HUDEP-2 (cell line): ENCODE data around the gene GGTA1.

Source experiments
- DNase-seq, 76 experiments: peaks; one replicate each; lab custom pipeline; 2025; ENCODE audit not compliant: unreplicated experiment in 76 of 76; lab: John Stamatoyannopoulos, UW

GGTA1 gene

DNA sequence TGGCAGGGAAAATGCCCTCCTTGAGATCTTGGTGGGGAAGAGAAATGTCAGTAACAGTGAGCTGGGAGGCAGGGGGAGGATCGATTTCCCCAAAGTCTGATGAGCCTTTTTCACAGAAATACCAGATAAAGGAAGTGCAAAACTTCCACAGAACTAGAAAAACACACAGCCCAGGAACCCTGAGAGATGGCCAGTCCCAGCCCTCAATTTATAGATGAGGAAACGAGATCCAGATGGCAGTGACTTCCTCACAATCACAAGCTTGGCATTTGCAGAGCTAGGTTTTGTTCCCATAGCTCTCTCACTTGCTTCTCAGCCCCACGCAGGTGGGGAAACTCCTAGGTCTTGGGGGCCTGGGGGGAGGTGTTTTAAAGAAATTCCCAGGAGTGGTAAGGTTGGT lies 3.8 kb upstream of the GGTA1 start:
- no peak for DNase-seq

DNA sequence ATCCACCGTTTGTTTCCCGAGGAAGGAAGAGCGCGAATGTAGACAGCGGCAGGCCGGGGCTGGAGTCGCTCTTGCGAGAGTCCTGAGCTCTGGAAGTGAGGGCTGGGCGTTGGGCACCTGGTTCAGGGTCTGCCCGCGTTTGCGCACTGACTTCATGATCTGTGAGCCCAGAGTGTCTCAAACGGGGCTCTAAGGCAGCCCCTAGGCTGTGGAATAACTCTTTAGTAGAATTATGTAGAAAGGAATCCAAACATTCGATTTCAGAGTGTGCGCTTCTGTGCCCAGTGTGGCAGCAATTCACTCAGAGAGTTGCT lies 478 bp upstream of the GGTA1 start:
- no peak for DNase-seq

DNA sequence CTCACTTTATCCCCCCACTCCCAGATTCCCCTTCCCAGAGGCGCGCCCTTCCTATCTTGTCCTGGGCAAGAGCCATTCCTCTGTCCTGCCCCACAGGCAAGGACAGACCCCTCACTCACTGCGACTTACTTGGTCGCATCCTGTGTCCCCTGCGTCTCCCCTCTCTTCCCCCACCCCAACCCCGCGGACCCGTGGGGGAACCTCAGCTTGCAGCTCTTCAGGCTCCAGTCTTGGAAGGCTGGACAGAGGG lies 542 bp downstream of the GGTA1 start:
- no peak for DNase-seq

DNA sequence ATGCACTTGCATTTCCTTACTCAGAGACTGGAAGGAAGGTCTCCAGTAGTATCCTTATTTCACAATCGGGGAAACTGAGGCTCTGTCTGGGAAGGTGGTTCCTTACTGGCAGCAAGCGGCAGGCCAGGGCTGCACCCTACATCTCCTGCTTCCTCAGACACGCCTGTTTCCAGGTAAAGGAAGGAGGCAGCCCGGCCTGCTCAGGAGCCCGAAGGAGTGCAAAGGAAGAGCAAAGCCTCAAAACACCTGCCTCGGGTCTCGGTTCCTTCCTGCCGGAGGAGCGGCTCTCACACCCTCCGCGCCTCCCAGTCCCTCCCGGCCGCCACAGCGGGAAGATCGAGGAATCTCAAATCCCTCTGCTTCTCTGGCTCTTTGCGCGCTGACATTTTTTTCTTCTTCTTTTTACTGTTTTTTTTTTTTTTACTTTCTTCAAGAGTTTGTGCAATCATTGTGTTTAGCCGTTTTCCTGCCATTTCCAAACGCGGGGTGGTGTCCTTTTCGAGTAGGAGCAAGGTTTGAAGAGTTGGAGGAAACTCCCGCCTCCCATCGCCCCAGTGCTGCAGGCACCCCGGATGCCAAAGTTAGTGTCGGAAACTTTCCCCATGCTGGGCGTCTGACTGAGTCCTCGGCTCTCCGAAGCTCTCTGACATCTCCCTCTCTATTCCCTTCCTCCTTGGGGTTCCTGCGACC lies 1.0 kb downstream of the GGTA1 start:
- peak in 1 of 76 experiments; percentile 8 for DNase-seq

DNA sequence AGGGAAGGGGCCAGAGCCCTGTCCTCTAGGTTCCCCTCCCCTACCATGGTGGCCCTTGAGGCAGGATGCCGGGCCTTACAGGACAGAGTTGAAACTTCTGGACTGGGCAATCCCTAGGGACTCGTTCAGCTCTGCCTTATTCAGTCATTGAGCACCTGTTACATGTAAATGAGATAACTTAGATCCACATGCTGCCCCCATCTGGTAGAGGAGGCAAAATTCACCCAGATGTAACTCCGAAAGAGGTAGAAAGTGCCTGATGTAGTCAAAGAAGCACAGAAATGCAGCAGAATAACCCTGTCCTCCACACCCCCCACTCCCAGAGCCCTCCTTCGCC lies 1.5 kb downstream of the GGTA1 start:
- DNase-seq: peak in 60 of 76 experiments; percentile 3 to 74 (median 28)

DNA sequence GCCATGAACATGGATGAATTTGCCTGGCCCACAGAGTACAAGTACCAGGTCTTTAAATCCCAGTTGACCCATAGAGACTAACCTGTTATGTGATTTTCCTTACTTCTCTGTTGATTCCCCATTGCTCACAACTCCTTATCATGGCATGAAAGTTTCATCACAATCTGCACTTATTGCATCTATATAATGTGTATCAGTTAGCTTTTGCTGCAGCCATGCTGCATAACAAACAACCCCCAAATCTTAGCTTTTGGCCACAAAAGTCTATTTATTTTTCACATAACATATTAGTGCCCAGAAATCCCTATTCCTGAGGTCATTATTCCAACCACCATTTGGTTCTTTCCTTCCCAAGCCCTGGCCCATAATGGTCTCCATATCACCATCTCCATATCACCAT lies 3.7 kb downstream of the GGTA1 start:
- no peak for DNase-seq

DNA sequence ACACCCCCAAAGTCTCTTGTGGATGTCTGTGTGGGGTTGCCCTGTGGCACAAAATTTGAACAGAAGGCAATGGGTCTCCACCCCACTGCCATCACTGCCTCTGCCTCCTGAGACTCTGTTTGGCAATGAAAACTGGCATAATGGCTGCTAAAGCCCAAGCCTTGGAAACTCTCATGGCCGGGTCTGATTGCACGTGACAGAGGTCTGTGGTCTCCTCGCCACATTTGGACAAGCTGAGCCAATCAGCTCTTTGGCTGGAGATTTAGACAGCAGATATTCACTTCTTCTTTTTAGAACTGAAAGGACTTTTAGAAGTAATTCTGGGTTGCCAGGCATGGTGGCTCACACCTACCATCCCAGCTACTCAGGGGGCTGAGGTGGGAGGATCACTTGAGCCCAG lies 5.5 kb downstream of the GGTA1 start:
- no peak for DNase-seq

DNA sequence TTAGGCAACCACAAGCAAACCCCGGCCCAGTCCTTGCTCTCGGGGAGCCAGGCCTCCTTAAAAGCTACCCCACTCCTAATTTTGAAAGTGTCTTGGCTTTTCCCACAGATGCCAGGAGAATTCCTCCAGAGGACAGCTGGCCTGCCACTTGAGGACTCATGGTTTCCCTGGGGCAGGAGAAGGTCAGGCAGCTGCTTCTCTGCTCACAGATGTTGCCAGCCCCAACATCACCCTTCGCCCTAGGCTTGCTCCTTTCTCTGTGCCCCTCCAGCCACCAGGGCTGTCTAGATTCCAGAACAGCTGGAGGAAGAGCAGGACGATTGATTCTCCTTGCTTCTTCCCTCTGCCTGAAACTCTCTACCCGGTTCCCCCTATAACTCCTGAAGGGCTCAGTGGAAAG lies 8.5 kb downstream of the GGTA1 start:
- no peak for DNase-seq

DNA sequence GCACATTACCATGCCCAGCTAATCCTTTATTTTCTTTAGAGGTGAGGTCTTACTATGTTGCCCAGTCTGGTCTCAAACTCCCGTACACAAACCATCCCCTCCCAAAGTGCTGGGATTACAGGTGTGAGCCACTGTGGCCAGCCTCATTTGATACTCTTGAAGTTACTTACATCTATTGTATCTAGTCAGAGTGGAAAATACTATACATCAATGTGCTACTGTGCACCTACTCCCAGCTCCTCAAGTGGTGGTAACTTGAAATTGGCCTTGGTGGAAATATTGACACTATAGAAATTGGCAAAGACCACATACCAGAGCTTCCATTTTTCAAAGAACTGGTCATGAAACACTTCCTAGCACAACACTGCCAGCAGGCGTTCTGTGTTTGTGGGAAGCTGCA lies 10.3 kb downstream of the GGTA1 start:
- no peak for DNase-seq

DNA sequence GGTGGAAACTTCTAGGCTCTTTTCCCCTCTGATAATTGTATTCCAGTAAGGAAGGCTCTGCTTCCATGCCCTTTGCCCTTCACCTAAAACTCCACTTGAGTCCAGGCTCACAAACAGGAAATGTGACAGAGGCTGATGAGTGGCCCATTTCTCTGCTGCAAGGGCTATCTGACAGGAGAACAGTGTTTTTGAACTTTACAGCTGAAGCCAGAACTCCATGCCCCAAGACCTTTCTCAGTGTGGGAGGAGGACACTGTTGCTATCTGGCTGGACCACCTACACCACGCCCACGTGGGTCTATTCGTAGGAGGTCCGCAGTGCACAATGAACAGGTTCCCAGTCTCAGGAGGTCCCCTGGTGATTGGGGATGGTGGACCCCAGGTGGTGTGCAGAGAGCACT lies 13.6 kb downstream of the GGTA1 start:
- no peak for DNase-seq

DNA sequence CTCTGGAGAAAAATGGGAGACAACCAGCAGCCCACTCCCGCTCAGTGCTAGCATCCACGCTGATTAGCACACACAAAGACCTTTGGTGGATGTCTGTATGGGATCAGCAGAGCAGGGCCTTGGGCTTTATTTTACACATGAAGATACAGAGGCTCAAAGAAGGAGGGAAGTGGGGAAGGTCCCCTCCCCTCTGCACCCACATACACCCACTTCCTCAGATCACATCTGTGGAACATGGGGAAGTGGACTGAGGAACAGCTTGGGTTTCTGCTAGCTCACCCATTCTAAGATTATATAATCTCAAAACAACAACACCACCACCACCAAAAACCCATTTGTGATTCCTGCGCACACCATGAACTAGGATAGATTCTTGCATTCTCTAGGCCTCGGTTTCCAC lies 14.0 kb downstream of the GGTA1 start:
- no peak for DNase-seq

DNA sequence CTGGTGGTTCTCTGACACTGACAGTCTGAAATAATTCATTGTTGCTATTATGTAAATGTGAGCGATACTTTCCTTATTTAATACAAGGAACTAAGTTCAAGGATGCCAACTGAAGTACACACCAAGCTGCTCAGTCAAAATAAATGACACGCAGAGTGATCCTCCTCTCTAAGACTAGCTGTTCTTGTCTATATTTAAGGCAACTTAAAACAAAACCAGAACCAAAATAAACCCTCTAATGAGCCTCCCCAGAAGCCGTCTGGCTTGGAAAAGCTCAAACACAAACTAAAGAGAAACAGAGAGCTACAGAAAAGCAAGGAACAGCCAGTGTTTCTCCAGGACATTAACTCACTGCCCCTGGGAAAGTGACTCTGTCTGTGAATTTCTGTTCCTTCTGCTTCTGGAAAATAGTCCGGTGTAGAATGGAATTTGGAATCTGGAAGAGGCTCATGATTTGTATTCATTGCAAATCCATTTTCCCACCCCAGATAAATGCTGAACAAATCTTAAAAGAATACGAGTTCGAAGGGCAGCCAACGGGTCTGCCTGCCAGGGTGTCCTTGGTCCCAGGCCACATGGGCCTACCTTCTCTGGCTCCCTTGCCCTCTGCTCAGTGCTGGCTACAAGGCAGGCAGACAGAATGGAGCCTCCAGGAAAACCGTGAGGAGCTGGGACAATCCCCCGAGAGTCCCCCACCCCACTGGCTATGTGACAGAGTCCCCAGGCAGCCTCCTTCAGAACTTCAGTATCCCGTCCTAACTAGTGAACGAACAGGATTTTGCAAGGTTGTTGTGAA lies 14.8 kb downstream of the GGTA1 start:
- DNase-seq: no peak

DNA sequence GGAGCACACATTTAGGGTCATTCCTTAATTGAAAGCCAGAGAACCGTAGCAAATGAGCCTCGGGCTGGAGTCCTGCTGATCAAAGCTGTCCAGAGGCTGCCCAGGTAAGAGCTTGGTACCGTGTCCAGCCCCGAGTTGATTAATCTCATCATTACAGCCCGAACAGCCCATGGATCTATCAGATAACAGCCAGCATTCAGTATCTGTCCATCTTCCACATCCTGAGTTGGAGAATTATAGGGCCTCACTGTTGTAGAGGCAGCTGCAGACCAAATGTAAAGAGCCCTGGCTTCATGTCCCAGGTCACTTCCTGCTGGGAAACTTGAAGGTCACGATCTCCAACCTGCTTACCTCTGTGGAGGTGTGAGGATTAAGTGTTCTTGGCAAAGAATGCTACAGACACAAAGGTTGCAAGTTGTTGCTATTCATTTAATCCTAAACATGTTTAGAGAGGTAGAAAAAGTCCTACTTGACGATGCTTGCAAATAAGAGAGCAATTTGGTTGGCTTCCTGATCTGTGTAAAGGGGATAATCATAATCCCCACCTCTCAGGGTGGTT lies 16.1 kb downstream of the GGTA1 start:
- peak in 1 of 76 experiments; percentile 1 for DNase-seq

DNA sequence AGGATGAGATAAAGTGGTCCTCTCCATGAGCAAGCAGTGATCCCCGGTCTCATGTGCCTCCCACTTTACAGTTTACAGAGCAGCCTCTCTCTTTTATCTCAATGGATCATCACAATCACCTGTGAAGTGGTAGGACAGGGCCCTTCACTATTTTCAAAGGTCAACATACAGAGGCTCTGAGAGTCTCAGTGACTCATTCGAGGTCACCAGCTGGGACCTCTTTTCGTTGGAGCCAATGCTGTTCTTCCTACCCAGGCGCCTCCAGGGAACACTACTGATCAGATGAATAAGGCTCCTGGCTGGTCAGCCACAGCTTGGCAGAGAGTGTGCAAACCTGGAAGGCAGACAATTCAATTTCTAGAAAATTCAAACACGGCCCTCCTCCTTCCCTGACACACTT lies 16.6 kb downstream of the GGTA1 start:
- no peak for DNase-seq

DNA sequence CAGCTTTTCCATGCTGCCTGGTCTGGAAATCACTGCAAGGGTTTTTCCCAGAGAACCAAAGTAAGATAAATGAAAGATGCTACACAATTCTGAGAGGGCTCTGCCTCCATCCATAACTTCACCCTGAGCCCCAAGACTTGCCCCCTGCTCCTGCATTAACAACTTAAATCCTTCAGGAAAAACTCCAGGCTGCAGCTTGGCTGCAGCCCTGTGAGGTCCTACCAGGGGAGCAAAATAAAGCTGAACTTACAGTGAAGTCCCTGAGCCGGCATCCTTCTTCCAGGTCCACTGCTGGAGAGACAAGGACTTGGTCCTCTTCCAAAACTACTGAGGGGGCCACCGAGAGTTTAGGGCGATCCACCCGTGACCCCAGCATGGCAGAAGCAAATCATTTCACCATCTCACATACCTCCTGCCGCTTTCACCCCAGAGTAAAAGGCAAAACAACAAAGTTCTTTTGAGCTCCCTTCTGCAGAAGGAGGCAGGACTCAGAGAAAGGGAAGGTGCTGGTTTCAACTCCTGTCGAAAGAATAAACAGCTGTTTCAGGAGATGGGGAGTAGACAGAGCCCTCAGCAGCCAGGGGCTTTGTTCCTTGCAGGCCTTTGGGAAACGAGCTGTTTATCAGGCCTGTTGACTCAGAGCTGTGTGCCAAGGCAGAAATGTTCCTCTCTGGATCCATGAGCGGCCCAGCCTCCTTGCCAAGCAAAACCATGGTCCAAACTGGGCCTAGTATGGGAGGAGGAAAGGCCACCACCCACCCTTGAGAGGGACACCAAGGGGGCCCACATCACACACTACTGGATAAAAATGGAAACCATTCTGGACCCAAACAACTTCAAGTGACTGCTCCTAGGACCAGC lies 20.6 kb downstream of the GGTA1 start:
- no peak for DNase-seq

DNA sequence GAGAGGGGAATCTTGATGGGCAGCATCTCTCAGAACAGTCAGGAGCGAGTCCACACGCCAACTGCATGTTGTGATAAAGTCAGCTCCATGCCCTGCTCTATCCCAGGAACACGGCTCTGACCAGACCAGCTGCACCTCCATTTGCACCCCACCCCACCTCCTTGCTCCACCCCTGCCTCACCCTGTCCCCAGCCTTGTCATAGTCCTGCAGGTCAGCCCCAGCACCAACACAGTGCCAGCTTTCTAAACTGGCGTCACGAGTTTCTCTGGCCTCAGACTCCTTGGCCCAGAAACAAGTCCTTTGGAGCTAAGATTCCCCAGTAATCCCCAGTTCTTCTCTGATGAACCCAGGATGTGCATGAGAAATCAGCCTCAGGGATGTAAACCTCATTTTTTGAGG lies 23.5 kb downstream of the GGTA1 start:
- no peak for DNase-seq

DNA sequence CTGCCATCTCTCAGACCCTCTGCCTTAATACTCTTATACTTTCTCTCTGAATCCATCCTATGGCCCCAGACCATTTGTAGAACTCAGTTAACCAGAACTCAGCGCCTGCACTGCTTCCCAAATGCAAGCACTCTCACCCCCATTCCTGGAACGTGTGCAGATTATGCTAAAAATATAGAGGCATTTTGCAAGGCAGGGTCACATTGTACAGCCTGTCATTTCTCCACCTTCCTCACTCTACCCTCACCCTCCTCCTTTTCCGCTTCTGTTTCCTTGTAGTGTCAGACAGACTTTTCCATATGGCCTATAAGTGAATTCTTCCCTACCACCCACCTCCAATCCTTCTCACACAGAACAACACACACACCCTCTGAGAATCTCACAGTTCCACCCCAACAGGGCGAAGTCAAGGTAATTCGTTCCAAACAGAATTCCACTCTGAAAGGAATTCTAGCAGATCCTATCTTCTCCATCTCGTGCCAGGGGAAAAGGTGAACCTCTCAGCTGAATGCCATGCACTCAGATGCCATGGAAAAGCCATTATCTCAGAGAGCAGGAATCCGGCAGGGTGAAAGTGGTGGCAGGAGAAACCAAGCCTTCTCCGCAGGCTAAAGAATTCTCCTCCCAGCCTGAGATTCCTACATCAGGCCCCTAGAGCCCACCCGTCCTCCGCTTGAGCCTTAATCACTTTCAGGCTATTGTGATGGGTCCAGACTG lies 25.3 kb downstream of the GGTA1 start:
- DNase-seq: no peak

DNA sequence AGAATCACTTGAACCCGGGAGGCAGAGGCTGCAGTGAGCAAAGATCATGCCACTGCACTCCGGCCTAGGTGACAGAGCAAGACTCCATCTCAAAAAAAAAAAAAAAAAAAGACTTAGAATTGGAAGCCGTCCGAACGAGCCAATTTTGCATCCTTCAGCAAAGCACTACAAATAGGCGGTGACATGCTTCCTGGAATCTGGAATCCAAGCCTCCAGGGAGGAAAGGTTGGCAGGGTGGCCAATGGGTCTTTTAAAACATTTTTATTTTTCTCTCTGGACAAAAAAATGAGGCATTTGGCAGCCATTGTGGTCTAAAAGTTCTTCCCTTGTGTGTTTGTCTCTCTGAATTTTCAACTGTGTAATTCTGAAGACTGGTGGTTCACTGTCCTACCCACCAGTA lies 26.4 kb downstream of the GGTA1 start:
- DNase-seq: no peak

DNA sequence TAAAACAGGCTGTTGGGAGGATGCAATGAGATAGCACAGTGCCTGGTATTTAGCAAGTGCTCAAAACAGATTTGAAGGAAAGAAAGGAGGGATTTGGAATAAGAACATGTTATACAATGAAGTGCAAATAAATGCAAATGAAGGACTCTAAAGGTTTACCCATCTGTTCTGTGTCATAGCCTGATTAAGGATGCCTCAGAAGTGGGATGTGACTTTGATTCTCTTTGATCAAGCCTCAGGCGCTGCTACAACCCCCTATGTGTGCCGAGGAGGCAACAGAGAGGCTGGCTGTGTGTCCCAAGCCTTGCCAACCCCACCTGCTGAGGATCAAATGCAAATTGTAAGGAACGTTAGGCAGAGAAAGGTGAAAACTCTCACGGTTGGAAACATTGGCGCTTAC lies 27.2 kb downstream of the GGTA1 start:
- DNase-seq: no peak

DNA sequence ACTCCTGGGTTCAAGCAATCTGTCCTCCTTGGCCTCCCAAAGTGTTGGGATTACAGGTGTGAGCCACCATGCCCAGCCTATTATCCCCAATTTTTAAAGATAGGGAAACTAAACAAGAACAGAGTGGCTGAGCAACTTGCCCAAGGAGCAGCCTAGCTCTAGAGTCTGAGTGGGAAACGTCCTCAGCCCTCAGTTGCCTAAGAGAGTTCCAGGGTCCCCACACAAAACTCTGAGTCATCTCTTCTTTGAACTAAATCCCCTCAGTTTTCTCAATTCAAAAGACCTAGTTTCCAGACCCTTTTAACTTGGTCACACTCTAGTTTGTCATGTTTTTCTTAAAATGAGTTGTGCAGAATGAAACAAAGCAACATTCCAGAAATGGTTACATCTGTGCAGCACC lies 33.5 kb downstream of the GGTA1 start:
- DNase-seq: no peak

DNA sequence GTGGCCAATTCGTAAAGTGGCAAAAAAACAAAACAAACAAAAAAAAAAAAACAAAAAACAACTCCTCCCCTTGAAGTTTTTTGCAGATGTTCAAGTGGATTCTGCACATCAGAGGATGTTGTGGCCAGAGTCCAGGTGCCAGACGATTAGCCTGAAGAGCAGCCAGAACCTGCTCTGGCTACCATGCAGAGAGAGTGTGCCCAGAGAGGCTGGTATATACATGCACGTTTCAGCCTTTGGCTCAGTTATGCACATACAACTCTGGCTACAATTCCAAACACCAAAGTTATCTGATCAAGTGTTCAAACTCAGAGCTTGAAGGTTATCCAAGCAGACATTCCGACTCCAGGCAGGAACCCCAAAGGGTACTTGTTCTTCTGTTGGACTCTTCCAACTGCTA lies 34.7 kb downstream of the GGTA1 start:
- DNase-seq: no peak
